Muscle layer of colon (tissue), 2 donors: Measurements from ENCODE around the gene FOXN3.

Experiments
- H3K27ac ChIP-seq: one replicate; pipeline ENCODE4 v1.7.0; 2013; ENCODE audit warnings: low read depth, mild to moderate bottlenecking, low read length, moderate library complexity
- H3K27me3 ChIP-seq, 2 donors: one replicate each; pipeline ENCODE4 v1.7.0; 2013; ENCODE audit warnings: low read length in 2 of 2, mild to moderate bottlenecking in 2 of 2; ENCODE audit not compliant: insufficient read depth in 2 of 2, control insufficient read depth in 1 of 2
- H3K36me3 ChIP-seq: one replicate; pipeline ENCODE4 v1.7.0; 2013; ENCODE audit warnings: mild to moderate bottlenecking, low read length; ENCODE audit not compliant: insufficient read depth
- H3K4me1 ChIP-seq: one replicate; pipeline ENCODE4 v1.7.0; 2013; ENCODE audit warnings: mild to moderate bottlenecking, low read length; ENCODE audit not compliant: insufficient read depth
- H3K4me3 ChIP-seq, 2 donors: one replicate each; pipeline ENCODE4 v1.7.0; 2013; ENCODE audit warnings: low read length in 2 of 2, low read depth in 1 of 2, mild to moderate bottlenecking in 1 of 2, moderate library complexity in 1 of 2
- H3K9ac ChIP-seq: one replicate; pipeline ENCODE4 v1.7.0; 2013; ENCODE audit warnings: low read length
- H3K9me3 ChIP-seq: one replicate; pipeline ENCODE4 v1.7.0; 2013; ENCODE audit warnings: mild to moderate bottlenecking, low read length
- donor health status: abdominal sarcoma.
- donor health status: Adenocarcinoma of cecum.

Gene FOXN3

DNA sequence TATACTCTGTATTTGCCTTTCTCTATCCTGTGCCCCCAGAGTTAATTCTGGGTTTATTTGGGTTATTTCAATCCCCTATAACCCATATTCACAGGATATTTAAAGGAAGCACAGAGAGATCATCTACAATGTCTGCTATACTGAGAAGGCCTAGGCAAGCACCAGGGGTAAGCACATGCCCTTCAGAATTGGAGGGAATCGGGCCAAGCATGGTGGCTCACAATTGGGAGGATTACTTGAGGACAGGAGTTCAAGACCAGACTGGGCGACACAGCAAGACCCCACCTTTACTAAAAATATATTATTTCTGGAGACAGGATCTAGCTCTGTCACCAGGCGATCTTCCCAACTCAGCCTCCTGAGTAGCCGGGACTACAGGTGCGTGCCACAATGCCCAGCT, 11.3 kb downstream of the FOXN3 start:
- H3K4me3 ChIP-seq: no peak overlapping the region
- no peak overlapping the region for H3K9ac ChIP-seq
- peaks cover 52% of the 10 kb centered on the region for H3K4me1 ChIP-seq
- H3K9me3 ChIP-seq: no peaks in the 10 kb centered on the region
- no peaks in the 10 kb centered on the region for H3K27me3 ChIP-seq
- H3K27ac ChIP-seq: no peak overlapping the region
- peaks cover 5% of the 10 kb centered on the region for H3K36me3 ChIP-seq

DNA sequence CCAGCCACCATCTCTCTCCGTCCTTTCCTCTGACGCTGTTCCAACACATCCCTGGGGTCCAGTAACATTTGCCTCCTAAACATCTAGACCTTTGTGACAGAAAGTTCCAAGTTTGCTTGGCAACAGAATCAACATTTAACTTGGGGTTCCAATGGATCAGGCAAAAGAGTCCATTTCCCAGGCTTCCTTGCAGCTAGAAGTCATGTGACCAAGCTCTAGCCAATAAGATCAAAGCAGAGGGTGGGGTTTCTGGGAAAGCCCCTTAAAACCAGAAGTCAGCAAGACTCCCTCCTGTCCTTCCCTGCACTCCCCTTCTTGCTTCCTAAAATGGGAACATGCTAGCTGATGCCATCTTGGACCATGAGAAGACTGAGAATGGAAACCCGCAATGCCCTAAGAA, 14.7 kb downstream of the FOXN3 start:
- no peak overlapping the region for H3K4me3 ChIP-seq
- peaks cover 4% of the 10 kb centered on the region for H3K36me3 ChIP-seq
- no peaks in the 10 kb centered on the region for H3K9me3 ChIP-seq
- no peak overlapping the region for H3K9ac ChIP-seq
- no peaks in the 10 kb centered on the region for H3K27me3 ChIP-seq
- peaks cover 47% of the 10 kb centered on the region for H3K4me1 ChIP-seq
- no peak overlapping the region for H3K27ac ChIP-seq

DNA sequence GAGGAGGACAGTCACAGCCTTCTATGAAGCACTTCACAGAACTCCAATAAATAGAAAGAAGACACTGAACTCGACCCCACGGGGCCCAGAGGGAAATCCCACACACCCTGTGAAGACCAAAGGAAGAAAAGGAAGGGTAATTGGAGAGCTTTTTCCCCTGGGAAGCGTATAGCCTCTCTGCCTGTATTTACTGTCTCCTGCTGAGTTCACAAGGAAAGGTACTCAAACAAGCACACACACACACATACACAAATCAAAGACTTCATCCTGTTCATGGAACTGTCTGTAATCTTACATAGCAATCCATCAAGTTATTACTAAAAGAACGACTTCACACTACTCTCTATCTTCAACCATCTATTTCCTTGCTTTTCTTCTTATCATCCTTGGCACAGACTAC, 15.3 kb downstream of the FOXN3 start:
- H3K4me1 ChIP-seq: peaks cover 41% of the 10 kb centered on the region
- no peak overlapping the region for H3K9ac ChIP-seq
- H3K27me3 ChIP-seq: no peaks in the 10 kb centered on the region
- H3K4me3 ChIP-seq: no peak overlapping the region
- H3K36me3 ChIP-seq: peaks cover 4% of the 10 kb centered on the region
- no peaks in the 10 kb centered on the region for H3K9me3 ChIP-seq
- no peak overlapping the region for H3K27ac ChIP-seq

DNA sequence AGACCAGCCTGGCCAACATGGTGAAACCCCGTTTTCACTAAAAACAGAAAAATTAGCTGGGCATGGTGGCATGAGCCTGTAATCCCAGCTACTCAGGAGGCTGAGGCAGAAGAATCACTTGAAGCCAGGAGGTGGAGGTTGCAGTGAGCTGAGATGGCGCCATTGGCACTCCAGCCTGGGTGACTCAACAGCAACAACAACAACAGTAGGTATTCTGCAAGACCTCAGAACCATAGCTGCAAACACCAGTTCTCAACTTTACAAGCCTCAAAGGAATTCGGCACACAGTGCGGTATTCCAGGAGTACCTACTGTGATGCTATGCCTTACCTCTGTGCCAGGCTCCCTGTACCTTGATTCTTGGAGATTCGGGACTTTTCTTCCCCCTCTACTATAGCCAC, 15.8 kb downstream of the FOXN3 start:
- H3K9ac ChIP-seq: no peak overlapping the region
- no peak overlapping the region for H3K4me3 ChIP-seq
- no peaks in the 10 kb centered on the region for H3K27me3 ChIP-seq
- H3K36me3 ChIP-seq: peaks cover 4% of the 10 kb centered on the region
- peaks cover 36% of the 10 kb centered on the region for H3K4me1 ChIP-seq
- H3K27ac ChIP-seq: no peak overlapping the region
- H3K9me3 ChIP-seq: no peaks in the 10 kb centered on the region

DNA sequence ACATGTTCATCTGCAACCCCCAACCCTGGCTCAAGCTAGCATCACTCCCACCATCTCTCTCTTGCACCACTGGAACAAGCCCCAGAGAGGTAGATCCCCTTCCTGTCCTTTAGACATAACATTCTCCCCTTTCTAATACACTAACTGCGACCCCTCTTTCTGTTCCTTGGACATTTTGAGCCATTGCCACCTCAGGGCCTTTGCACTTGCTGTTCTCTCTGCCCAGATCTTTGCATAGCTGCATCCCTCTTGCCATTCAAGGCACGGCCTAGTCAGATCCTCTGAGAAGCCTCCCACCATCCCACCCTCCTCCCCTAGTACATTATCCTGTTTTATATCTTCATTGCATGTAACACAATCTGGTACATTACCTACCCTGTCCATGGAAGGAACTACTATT, 16.5 kb downstream of the FOXN3 start:
- Histone ChIP-seq H3K9ac (no peak overlapping the region), H3K4me1 (peaks cover 36% of the 10 kb centered on the region), H3K27me3 (no peaks in the 10 kb centered on the region), H3K27ac (no peak overlapping the region), H3K36me3 (peaks cover 1% of the 10 kb centered on the region), H3K4me3 (no peak overlapping the region), H3K9me3 (no peaks in the 10 kb centered on the region)

DNA sequence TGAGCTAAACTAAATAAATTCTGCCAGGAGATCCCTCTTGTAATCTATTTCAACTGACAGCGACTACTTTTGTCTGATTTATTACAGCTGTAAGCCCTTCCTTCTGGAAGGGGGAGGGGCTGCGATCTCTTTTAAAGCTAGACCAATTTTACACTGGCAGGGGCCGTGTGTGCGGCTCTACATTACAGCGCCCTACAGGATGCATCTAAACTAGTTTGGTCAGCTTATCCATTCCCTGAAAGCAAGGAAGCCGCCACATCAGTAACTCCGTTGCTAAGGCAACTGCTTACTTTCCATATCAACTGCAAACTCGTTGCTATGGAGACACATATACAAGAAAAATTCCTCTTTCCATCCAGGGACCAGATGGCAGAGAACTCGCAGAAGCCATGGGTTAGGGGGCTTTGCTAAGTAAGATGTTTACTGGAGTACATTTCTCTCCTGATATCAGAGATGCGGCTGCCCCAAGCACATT, 17.4 kb downstream of the FOXN3 start:
- H3K9me3 ChIP-seq: no peaks in the 10 kb centered on the region
- H3K9ac ChIP-seq: no peak overlapping the region
- H3K27me3 ChIP-seq: no peaks in the 10 kb centered on the region
- no peak overlapping the region for H3K4me3 ChIP-seq
- H3K27ac ChIP-seq: no peak overlapping the region
- peaks cover 44% of the 10 kb centered on the region for H3K4me1 ChIP-seq
- no peaks in the 10 kb centered on the region for H3K36me3 ChIP-seq

DNA sequence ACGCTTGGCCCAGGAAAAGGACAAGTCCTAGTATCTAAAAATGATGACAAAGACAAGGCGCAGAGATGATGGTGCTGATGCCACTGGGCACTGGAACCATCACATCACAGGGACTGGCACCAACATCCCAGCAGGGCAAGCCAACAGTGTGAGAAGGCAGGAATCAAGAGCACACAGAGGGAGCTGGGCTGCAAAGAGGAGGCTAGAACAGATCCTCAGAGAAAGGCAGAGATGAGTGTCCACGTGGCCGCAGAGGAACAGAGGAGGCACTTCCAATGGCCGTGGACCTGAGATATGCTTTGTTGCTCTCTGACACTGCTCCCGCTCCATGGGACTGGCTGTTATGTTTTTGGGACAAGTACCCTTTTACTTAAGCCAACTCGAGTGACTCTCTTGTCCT, 17.9 kb downstream of the FOXN3 start:
- no peaks in the 10 kb centered on the region for H3K27me3 ChIP-seq
- H3K27ac ChIP-seq: no peak overlapping the region
- H3K9ac ChIP-seq: no peak overlapping the region
- H3K4me1 ChIP-seq: peaks cover 48% of the 10 kb centered on the region
- H3K9me3 ChIP-seq: no peaks in the 10 kb centered on the region
- no peak overlapping the region for H3K4me3 ChIP-seq
- no peaks in the 10 kb centered on the region for H3K36me3 ChIP-seq

DNA sequence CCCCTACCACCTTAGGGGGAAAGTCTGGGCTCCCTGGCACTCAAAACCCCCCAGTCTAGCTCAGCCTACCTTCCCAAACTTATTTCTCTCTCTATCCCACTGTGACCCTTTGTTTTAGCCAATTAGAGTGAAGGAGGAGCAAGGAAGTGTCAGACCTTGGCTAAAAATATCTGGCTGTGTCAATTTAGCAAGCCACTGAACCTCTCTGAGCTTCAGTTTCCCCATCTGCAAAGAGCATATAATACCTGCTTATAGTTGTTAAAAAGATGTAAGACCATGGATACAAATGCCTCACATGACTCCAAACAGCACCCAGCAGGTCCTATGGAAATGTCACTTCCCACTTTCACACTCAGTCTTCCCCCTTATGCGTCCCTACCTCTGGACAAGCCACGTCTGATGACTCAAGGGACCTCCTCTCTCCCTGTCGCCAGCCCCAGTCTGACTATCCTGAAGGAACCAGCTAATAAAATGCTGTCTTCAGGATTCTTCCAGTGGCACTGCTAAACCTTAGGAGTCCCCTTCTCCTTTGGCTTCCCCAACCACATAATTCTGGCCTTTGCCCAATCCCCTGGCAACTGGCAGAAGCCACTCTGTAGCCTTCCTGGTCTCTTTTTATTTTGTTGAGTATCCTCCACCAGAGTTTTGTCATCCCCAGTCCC, 19.3 kb downstream of the FOXN3 start:
- Histone ChIP-seq H3K36me3 (no peaks in the 10 kb centered on the region), H3K9me3 (no peaks in the 10 kb centered on the region), H3K4me1 (peaks cover 39% of the 10 kb centered on the region), H3K4me3 (no peak overlapping the region), H3K27ac (no peak overlapping the region), H3K9ac (no peak overlapping the region), H3K27me3 (no peaks in the 10 kb centered on the region)

DNA sequence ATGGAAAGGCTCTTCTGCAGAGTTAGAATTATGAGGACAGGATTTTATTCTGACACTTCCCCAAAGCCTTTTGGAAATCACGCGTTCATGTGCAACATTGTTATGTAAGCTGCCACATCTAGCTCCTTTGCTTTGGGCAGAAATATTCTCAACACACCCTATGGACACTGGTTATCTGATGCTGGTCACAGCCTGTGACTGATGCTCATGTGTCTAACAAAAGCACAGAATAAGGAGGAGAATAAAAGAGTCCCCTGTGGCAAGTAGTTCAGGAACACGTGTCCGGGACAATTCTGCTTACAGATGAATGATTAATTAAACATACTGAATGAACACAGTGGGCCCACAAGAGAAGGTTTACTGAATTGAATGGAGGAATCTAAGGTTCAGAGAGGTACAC, 22.1 kb downstream of the FOXN3 start:
- Histone ChIP-seq H3K27ac (no peak overlapping the region), H3K9ac (no peak overlapping the region), H3K4me1 (peaks cover 33% of the 10 kb centered on the region), H3K9me3 (no peaks in the 10 kb centered on the region), H3K4me3 (no peak overlapping the region), H3K36me3 (no peaks in the 10 kb centered on the region), H3K27me3 (no peaks in the 10 kb centered on the region)

DNA sequence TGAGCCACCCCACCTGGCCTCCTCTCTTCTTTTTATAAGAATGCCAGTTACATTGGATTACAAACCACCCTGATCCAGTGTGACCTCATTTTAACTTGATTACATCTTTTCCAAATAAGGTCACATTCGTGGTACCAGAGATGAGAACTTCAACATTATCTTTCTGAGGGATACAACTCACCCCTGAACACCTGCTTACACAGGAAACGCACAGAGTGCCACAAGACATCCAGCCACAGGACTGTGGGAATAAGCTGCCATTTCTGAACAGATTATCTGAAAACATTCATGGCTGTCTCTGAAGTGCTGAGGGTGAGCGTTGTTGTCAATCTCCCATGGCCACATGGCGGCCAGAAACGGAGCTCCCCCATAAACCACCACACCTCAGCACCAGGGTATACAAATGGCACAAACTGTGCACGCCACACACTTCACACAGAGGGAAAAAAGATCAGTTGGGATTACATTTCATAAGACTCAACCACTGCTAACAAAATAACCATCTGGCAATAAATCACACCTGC, 23.7 kb downstream of the FOXN3 start:
- Histone ChIP-seq H3K27me3 (no peaks in the 10 kb centered on the region), H3K9me3 (no peaks in the 10 kb centered on the region)

DNA sequence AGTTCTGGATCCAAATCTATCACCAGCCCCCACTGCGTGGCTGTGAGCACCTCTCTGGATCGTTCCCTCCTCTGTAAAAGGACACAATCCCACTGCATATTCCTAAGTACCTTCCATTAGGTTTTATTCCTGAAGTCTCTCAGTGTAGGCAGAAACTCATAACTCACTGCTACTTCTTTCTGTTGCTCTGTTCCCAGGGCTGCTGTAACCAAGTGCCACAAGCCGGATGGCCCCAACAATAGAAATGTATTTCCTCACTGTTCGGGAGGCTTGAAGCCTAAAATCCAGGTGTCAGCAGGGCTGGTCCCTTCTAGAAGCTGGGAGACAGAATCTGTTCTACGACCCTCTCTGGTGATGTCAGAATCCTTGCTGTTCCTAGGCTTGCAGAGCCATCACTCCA, 24.9 kb downstream of the FOXN3 start:
- no peak overlapping the region for H3K27ac ChIP-seq
- H3K9me3 ChIP-seq: no peaks in the 10 kb centered on the region
- no peaks in the 10 kb centered on the region for H3K27me3 ChIP-seq
- H3K9ac ChIP-seq: no peak overlapping the region
- no peaks in the 10 kb centered on the region for H3K36me3 ChIP-seq
- H3K4me1 ChIP-seq: peaks cover 34% of the 10 kb centered on the region
- H3K4me3 ChIP-seq: no peak overlapping the region

More for the DNA sequence above, 23.7 kb downstream of the FOXN3 start:
- Histone ChIP-seq H3K27ac (no peak overlapping the region), H3K36me3 (no peaks in the 10 kb centered on the region), H3K4me3 (no peak overlapping the region), H3K9ac (no peak overlapping the region), H3K4me1 (peaks cover 27% of the 10 kb centered on the region)

DNA sequence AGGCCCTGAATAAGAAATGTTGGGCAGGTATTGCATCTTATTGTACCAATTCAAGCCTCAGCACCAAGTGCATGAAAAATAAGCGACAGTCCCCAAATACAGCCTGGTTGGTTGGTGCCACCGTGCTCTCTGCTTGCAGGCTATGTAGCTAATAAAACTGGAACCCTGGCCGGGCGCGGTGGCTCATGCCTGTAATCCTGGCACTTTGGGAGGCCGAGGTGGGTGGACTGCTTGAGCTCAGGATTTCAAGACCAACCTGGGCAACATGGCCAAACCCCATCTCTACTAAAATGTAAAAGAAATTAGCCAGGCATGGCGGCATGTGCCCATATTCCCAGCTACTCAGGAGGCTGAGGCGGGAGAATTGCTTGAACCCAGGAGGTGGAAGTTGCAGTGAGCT, 25.5 kb downstream of the FOXN3 start:
- H3K4me1 ChIP-seq: peaks cover 39% of the 10 kb centered on the region
- H3K9ac ChIP-seq: no peak overlapping the region
- no peak overlapping the region for H3K4me3 ChIP-seq
- no peaks in the 10 kb centered on the region for H3K36me3 ChIP-seq
- no peak overlapping the region for H3K27ac ChIP-seq
- no peaks in the 10 kb centered on the region for H3K9me3 ChIP-seq
- no peaks in the 10 kb centered on the region for H3K27me3 ChIP-seq
